ENCODE results near the gene CFAP97D1. TPM values are rescaled to one million over a fixed set of nuclear protein-coding genes. Genes with fewer than 3 reads are reported as not detected.

The CFAP97D1 gene
- total and polyA plus RNA-seq, 2 donors: 0.11 TPM; not detected in 1

GRCh38 chr17:43813386-43813785 is 33.2 kb downstream of the CFAP97D1 start:
- Histone ChIP-seq H3K4me1 (ENCODE audit: control insufficient read depth in 2 of 2, insufficient read depth in 2 of 2, low read length in 2 of 2) (no peaks in the 10 kb centered on the region), H3K27ac (ENCODE audit: low read depth in 1 of 2, low read length in 1 of 2) (no peak overlapping the region), H3K9me3 (ENCODE audit: control insufficient read depth in 2 of 2, insufficient read depth in 1 of 2, low read length in 1 of 2) (no peaks in the 10 kb centered on the region), H3K36me3 (ENCODE audit: control insufficient read depth in 2 of 2, insufficient read depth in 2 of 2, low read length in 1 of 2) (no peaks in the 10 kb centered on the region), H3K27me3 (ENCODE audit: control insufficient read depth in 2 of 2, insufficient read depth in 1 of 2, low read length in 1 of 2) (no peaks in the 10 kb centered on the region), H3K4me3 (ENCODE audit: low read length in 2 of 2) (no peak overlapping the region)
- WGBS: 89% methylated on average over 3 of the region's 3 CpGs
- no peak for DNase-seq (ENCODE audit: low read depth in 6 of 9, low spot score in 9 of 9)

DNA sequence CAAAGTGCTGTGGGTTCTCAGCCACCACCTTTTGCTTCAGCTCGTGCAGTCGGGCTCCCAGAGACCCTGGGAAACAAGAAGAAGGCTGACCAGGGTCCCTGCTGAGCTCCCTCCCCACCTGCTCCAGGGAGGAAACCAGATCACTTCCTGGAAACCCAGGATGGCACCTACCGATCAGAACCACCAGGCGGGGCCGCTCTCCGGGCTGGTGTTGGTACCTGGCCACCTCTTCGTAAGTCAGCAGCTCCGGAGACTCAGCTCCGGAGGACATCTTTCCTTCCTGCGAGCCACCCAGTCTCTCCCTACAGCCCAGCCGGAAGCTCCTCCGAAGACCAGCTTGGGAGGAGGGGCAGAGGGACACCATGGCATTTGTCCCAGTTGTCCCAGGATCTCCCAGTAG is 33.8 kb downstream of the CFAP97D1 start:
- no peaks in the 10 kb centered on the region for H3K4me1 ChIP-seq (ENCODE audit: control insufficient read depth in 2 of 2, insufficient read depth in 2 of 2, low read length in 2 of 2)
- H3K27ac ChIP-seq (ENCODE audit: low read depth in 1 of 2, low read length in 1 of 2): no peak overlapping the region
- 88% methylated on average over 12 of the region's 12 CpGs for WGBS
- DNase-seq (ENCODE audit: low read depth in 6 of 9, low spot score in 9 of 9): no peak
- no peaks in the 10 kb centered on the region for H3K27me3 ChIP-seq (ENCODE audit: control insufficient read depth in 2 of 2, insufficient read depth in 1 of 2, low read length in 1 of 2)
- H3K9me3 ChIP-seq (ENCODE audit: control insufficient read depth in 2 of 2, insufficient read depth in 1 of 2, low read length in 1 of 2): no peaks in the 10 kb centered on the region
- no peak overlapping the region for H3K4me3 ChIP-seq (ENCODE audit: low read length in 2 of 2)
- H3K36me3 ChIP-seq (ENCODE audit: control insufficient read depth in 2 of 2, insufficient read depth in 2 of 2, low read length in 1 of 2): no peaks in the 10 kb centered on the region

DNA sequence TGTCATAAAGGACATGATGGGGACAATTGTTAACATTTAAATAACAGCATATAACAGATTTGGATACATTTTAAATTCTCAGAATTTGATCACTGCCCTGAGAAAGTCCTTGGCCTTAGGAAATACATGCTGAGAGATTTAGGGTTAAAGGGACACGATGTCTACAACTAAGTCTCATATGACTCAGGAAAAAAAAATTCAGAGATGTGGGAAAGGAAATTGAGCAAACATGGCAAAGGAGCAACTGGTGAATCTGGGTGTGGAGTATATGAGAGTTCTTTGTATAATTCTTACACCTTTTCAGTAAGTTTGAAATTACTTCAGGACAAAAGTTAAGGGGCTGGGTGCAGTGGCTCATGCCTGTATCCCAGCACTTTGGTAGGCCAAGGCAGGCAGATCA is 34.5 kb downstream of the CFAP97D1 start:
- no peak for DNase-seq (ENCODE audit: low read depth in 6 of 9, low spot score in 9 of 9)
- no peaks in the 10 kb centered on the region for H3K4me1 ChIP-seq (ENCODE audit: control insufficient read depth in 2 of 2, insufficient read depth in 2 of 2, low read length in 2 of 2)
- no peak overlapping the region for H3K4me3 ChIP-seq (ENCODE audit: low read length in 2 of 2)
- H3K36me3 ChIP-seq (ENCODE audit: control insufficient read depth in 2 of 2, insufficient read depth in 2 of 2, low read length in 1 of 2): no peaks in the 10 kb centered on the region
- H3K27me3 ChIP-seq (ENCODE audit: control insufficient read depth in 2 of 2, insufficient read depth in 1 of 2, low read length in 1 of 2): no peaks in the 10 kb centered on the region
- WGBS: 76% methylated on average over 1 of the region's 1 CpG
- no peak overlapping the region for H3K27ac ChIP-seq (ENCODE audit: low read depth in 1 of 2, low read length in 1 of 2)
- no peaks in the 10 kb centered on the region for H3K9me3 ChIP-seq (ENCODE audit: control insufficient read depth in 2 of 2, insufficient read depth in 1 of 2, low read length in 1 of 2)

DNA sequence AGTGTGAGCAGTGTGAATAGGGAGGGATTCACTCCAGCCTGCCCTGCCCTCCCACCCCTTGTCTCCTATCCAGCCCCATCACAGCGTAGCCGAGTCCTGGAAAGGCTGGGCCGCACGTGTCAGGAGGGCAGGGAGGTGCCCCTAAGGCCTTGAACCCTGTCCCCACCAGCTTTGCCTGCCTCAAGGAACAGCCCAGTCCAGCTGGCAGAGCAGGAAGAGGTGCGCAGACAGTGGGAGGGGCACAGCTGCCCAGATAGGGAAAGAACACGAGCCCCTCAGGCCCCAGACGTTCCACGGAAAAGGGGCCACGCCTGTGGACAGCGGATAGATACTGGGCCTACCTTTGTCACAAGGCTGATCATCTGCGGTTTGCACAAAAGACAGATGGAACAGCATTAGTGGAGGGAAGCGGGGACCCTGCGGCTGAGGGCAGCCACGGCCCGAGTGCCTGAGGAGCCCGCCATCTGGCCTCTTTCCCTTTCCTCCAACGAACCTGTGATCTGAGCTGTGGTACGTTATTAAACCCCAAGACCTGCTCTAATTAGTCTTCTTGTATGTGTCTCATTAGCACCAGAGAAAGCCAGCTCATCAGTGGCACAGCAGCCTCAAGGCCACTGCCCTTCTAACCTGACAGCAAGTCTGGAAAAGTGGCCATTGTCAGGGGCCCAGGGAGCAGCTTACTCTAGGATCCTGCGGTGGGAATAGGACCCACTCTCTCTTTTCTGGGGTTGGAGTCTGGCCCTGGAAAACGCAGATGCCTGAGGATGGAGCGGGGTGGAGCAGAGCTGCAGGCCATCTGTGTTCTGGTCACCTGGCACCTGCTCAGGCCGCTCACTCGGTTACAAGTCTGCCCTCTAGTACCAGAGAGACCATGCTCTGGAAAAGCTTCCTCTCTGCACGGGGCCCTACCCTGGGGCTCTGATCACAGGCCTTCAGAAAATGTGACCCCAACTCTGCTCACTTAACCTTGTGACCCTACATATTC is 36.4 kb downstream of the CFAP97D1 start:
- Histone ChIP-seq H3K4me1 (ENCODE audit: control insufficient read depth in 2 of 2, insufficient read depth in 2 of 2, low read length in 2 of 2) (no peaks in the 10 kb centered on the region), H3K4me3 (ENCODE audit: low read length in 2 of 2) (no peak overlapping the region), H3K9me3 (ENCODE audit: control insufficient read depth in 2 of 2, insufficient read depth in 1 of 2, low read length in 1 of 2) (no peaks in the 10 kb centered on the region), H3K27ac (ENCODE audit: low read depth in 1 of 2, low read length in 1 of 2) (no peak overlapping the region), H3K36me3 (ENCODE audit: control insufficient read depth in 2 of 2, insufficient read depth in 2 of 2, low read length in 1 of 2) (no peaks in the 10 kb centered on the region), H3K27me3 (ENCODE audit: control insufficient read depth in 2 of 2, insufficient read depth in 1 of 2, low read length in 1 of 2) (peaks cover 0 to 3% of the 10 kb centered on the region in 2 donors)
- DNase-seq (ENCODE audit: low read depth in 6 of 9, low spot score in 9 of 9): no peak
- WGBS: 98% methylated on average over 24 of the region's 24 CpGs

DNA sequence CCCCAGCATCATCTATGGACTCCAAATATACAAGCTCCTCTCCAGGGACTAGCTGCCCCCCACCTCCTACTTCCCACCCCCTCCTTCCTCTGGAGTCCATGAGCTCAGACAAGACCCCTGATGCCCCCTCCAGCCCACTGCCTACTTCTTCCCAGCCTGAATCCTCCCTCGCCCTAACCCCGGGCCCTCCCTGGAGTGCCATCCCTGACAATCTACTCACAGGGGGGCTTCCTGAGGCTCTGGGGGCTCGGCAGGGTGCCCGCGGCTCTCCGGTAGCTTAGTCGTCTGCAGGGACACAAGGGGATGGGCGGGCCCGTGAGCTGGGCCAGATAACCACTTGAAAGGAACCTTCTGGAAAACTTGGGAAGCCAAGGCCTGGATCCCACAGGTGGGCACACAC is 37.6 kb downstream of the CFAP97D1 start:
- no peak overlapping the region for H3K27ac ChIP-seq (ENCODE audit: low read depth in 1 of 2, low read length in 1 of 2)
- DNase-seq (ENCODE audit: low read depth in 6 of 9, low spot score in 9 of 9): no peak
- 96% methylated on average over 9 of the region's 9 CpGs for WGBS
- H3K36me3 ChIP-seq (ENCODE audit: control insufficient read depth in 2 of 2, insufficient read depth in 2 of 2, low read length in 1 of 2): no peaks in the 10 kb centered on the region
- no peaks in the 10 kb centered on the region for H3K9me3 ChIP-seq (ENCODE audit: control insufficient read depth in 2 of 2, insufficient read depth in 1 of 2, low read length in 1 of 2)
- no peak overlapping the region for H3K4me3 ChIP-seq (ENCODE audit: low read length in 2 of 2)
- peaks cover 0 to 3% of the 10 kb centered on the region in 2 donors for H3K27me3 ChIP-seq (ENCODE audit: control insufficient read depth in 2 of 2, insufficient read depth in 1 of 2, low read length in 1 of 2)
- H3K4me1 ChIP-seq (ENCODE audit: control insufficient read depth in 2 of 2, insufficient read depth in 2 of 2, low read length in 2 of 2): no peaks in the 10 kb centered on the region

GRCh38 chr17:43818966-43819365 is 38.7 kb downstream of the CFAP97D1 start:
- peaks cover 0 to 3% of the 10 kb centered on the region in 2 donors for H3K27me3 ChIP-seq (ENCODE audit: control insufficient read depth in 2 of 2, insufficient read depth in 1 of 2, low read length in 1 of 2)
- 98% methylated on average over 5 of the region's 5 CpGs for WGBS
- H3K4me3 ChIP-seq (ENCODE audit: low read length in 2 of 2): no peak overlapping the region
- no peak overlapping the region for H3K27ac ChIP-seq (ENCODE audit: low read depth in 1 of 2, low read length in 1 of 2)
- H3K9me3 ChIP-seq (ENCODE audit: control insufficient read depth in 2 of 2, insufficient read depth in 1 of 2, low read length in 1 of 2): no peaks in the 10 kb centered on the region
- H3K4me1 ChIP-seq (ENCODE audit: control insufficient read depth in 2 of 2, insufficient read depth in 2 of 2, low read length in 2 of 2): no peaks in the 10 kb centered on the region
- DNase-seq (ENCODE audit: low read depth in 6 of 9, low spot score in 9 of 9): no peak
- H3K36me3 ChIP-seq (ENCODE audit: control insufficient read depth in 2 of 2, insufficient read depth in 2 of 2, low read length in 1 of 2): no peaks in the 10 kb centered on the region

- no peak for DNase-seq (ENCODE audit: low read depth in 6 of 9, low spot score in 9 of 9)
- Histone ChIP-seq H3K4me1 (ENCODE audit: control insufficient read depth in 2 of 2, insufficient read depth in 2 of 2, low read length in 2 of 2) (no peaks in the 10 kb centered on the region), H3K9me3 (ENCODE audit: control insufficient read depth in 2 of 2, insufficient read depth in 1 of 2, low read length in 1 of 2) (no peaks in the 10 kb centered on the region), H3K4me3 (ENCODE audit: low read length in 2 of 2) (no peak overlapping the region), H3K27me3 (ENCODE audit: control insufficient read depth in 2 of 2, insufficient read depth in 1 of 2, low read length in 1 of 2) (peaks cover 0 to 3% of the 10 kb centered on the region in 2 donors), H3K27ac (ENCODE audit: low read depth in 1 of 2, low read length in 1 of 2) (no peak overlapping the region), H3K36me3 (ENCODE audit: control insufficient read depth in 2 of 2, insufficient read depth in 2 of 2, low read length in 1 of 2) (no peaks in the 10 kb centered on the region)
- WGBS: 96% methylated on average over 14 of the region's 14 CpGs
Observed at GRCh38 chr17:43820759-43821158, 40.5 kb downstream of the CFAP97D1 start.

DNA sequence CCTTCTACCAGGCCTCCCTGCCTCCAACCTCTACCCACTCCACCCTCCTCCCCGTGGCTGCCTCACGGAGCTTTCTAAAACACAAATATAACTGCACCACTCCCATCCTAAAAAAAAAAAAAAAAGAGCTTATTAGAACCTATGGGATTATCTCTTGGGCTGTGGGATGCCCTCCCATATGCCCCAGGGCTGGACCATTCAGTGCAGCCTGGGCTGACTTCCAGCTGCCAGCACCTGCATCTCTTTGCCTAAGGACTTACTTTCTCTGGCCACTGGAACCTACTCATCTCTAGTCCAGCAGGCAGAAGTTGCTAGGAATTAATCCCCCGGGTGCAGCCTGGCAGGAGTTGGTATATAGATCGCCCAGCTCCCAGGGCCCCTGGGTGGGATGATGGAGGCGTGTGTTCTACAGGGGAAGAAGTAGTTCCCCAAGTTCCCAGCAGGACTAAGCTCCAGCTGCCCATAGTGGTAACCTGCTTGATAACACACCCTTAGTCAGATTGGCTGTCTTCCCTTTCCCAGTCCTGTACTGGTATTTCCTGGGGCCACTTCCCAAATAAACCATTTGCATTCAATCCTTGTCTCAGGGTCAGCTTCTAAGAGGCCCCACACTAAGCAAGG is 42.4 kb downstream of the CFAP97D1 start:
- no peak overlapping the region for H3K27ac ChIP-seq (ENCODE audit: low read depth in 1 of 2, low read length in 1 of 2)
- peaks cover 0 to 3% of the 10 kb centered on the region in 2 donors for H3K27me3 ChIP-seq (ENCODE audit: control insufficient read depth in 2 of 2, insufficient read depth in 1 of 2, low read length in 1 of 2)
- H3K9me3 ChIP-seq (ENCODE audit: control insufficient read depth in 2 of 2, insufficient read depth in 1 of 2, low read length in 1 of 2): no peaks in the 10 kb centered on the region
- no peaks in the 10 kb centered on the region for H3K36me3 ChIP-seq (ENCODE audit: control insufficient read depth in 2 of 2, insufficient read depth in 2 of 2, low read length in 1 of 2)
- no peak for DNase-seq (ENCODE audit: low read depth in 6 of 9, low spot score in 9 of 9)
- no peak overlapping the region for H3K4me3 ChIP-seq (ENCODE audit: low read length in 2 of 2)
- H3K4me1 ChIP-seq (ENCODE audit: control insufficient read depth in 2 of 2, insufficient read depth in 2 of 2, low read length in 2 of 2): no peaks in the 10 kb centered on the region
- 89% methylated on average over 5 of the region's 5 CpGs for WGBS

GRCh38 chr17:43823350-43824084 is 43.3 kb downstream of the CFAP97D1 start:
- Histone ChIP-seq H3K27ac (ENCODE audit: low read depth in 1 of 2, low read length in 1 of 2) (no peak overlapping the region), H3K9me3 (ENCODE audit: control insufficient read depth in 2 of 2, insufficient read depth in 1 of 2, low read length in 1 of 2) (no peaks in the 10 kb centered on the region), H3K27me3 (ENCODE audit: control insufficient read depth in 2 of 2, insufficient read depth in 1 of 2, low read length in 1 of 2) (peaks cover 0 to 3% of the 10 kb centered on the region in 2 donors), H3K4me1 (ENCODE audit: control insufficient read depth in 2 of 2, insufficient read depth in 2 of 2, low read length in 2 of 2) (no peaks in the 10 kb centered on the region), H3K36me3 (ENCODE audit: control insufficient read depth in 2 of 2, insufficient read depth in 2 of 2, low read length in 1 of 2) (no peaks in the 10 kb centered on the region), H3K4me3 (ENCODE audit: low read length in 2 of 2) (no peak overlapping the region)
- no peak for DNase-seq (ENCODE audit: low read depth in 6 of 9, low spot score in 9 of 9)
- WGBS: 93% methylated on average over 10 of the region's 10 CpGs

All from thymus (tissue), 11 donors.